ENCODE data around the gene PABPN1L. TPM values are rescaled to one million over a fixed set of nuclear protein-coding genes. Genes with fewer than 3 reads are reported as not detected.

PABPN1L gene
- total RNA-seq, 1 experiment from 2014 or later = 0.57 TPM

DNA sequence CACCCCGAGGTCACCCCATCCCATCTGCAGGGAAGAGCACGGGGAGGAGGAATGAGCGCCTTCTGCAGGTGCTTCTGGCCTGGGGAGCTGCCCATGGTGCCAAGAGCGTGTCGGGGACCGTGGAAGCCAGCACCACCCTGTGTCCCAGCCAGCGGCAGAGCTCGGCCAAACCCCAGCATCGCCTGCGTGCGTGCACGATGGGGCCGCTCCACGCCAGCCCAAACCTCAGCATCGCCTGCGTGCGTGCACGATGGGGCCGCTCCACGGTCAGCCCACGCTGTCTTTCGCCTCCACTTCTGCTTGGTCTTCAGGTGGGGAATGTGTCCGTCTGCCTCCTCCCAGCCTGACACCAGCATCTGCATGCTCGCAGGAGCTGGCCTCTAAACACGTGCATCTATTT is 23.7 kb downstream of the PABPN1L start:
- ATAC-seq (no peak), DNase-seq (ENCODE audit: low read depth, low spot score) (no peak)
- Histone ChIP-seq H3K4me1 (ENCODE audit: control insufficient read depth in 1 of 2, insufficient read depth in 2 of 2, low read length in 2 of 2) (no peaks in the 10 kb centered on the region), H3K9ac (ENCODE audit: low read length) (no peak overlapping the region), H3K27me3 (ENCODE audit: insufficient read depth, low read length) (no peaks in the 10 kb centered on the region), H3K4me2 (ENCODE audit: low read length) (no peak overlapping the region), H3K27ac (ENCODE audit: low read depth, low read length) (no peak overlapping the region), H2AFZ (ENCODE audit: low read depth, low read length, poor library complexity, severe bottlenecking) (no peak overlapping the region), H3K9me3 (ENCODE audit: control insufficient read depth in 1 of 2, insufficient read depth in 1 of 2, low read depth in 1 of 2, low read length in 2 of 2) (no peaks in the 10 kb centered on the region), H3K79me2 (ENCODE audit: insufficient read depth, low read length) (no peaks in the 10 kb centered on the region), H3K4me3 (replicated peaks in 1 of 2; ENCODE audit: low read depth in 1 of 2, low read length in 2 of 2) (no peak overlapping the region), H4K20me1 (ENCODE audit: insufficient read depth) (no peaks in the 10 kb centered on the region), H3K9me2 (ENCODE audit: insufficient read depth) (no peaks in the 10 kb centered on the region), H3K36me3 (ENCODE audit: control insufficient read depth in 1 of 2, insufficient read depth in 2 of 2, low read length in 2 of 2) (no peaks in the 10 kb centered on the region)
- CTCF ChIA-PET = interaction anchor here (1.9 kb wide), 1 partner anchor 15 kb away, joined by 4 read pairs; no protein-coding TSS in a partner anchor
- TF ChIP-seq POLR2A (IDR thresholded peaks at IDR 0.05; ENCODE audit: borderline replicate concordance, extremely low read depth, insufficient read depth, insufficient read length) (no peak), RAD21 (IDR thresholded peaks at IDR 0.05; ENCODE audit: low read depth) (no peak), ZNF274 (IDR thresholded peaks at IDR 0.05; ENCODE audit: low read depth, low read length) (no peak), SP1 (IDR thresholded peaks at IDR 0.05; ENCODE audit: low read depth) (no peak), CEBPB (IDR thresholded peaks at IDR 0.05; ENCODE audit: low read depth) (no peak), EGR1 (IDR thresholded peaks at IDR 0.05; ENCODE audit: low read depth) (no peak), POLR2AphosphoS5 (IDR thresholded peaks at IDR 0.05; ENCODE audit: low read depth, low read length) (no peak), EZH2phosphoT487 (IDR thresholded peaks at IDR 0.05; ENCODE audit: borderline replicate concordance) (no peak), CBX3 (IDR thresholded peaks at IDR 0.05; ENCODE audit: low read depth) (no peak), SRF (IDR thresholded peaks at IDR 0.05; ENCODE audit: low read depth) (no peak), JUND (IDR thresholded peaks at IDR 0.05) (no peak), ELF1 (IDR thresholded peaks at IDR 0.05; ENCODE audit: borderline replicate concordance, low read depth) (no peak), TCF7L2 (IDR thresholded peaks at IDR 0.05; ENCODE audit: borderline replicate concordance, extremely low read depth, insufficient read depth, insufficient read length) (no peak)
- TF ChIP-seq, protein P1, sequence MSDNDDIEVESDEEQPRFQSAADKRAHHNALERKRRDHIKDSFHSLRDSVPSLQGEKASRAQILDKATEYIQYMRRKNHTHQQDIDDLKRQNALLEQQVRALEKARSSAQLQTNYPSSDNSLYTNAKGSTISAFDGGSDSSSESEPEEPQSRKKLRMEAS (IDR thresholded peaks at IDR 0.05) = no peak
- TF ChIP-seq, protein P2, sequence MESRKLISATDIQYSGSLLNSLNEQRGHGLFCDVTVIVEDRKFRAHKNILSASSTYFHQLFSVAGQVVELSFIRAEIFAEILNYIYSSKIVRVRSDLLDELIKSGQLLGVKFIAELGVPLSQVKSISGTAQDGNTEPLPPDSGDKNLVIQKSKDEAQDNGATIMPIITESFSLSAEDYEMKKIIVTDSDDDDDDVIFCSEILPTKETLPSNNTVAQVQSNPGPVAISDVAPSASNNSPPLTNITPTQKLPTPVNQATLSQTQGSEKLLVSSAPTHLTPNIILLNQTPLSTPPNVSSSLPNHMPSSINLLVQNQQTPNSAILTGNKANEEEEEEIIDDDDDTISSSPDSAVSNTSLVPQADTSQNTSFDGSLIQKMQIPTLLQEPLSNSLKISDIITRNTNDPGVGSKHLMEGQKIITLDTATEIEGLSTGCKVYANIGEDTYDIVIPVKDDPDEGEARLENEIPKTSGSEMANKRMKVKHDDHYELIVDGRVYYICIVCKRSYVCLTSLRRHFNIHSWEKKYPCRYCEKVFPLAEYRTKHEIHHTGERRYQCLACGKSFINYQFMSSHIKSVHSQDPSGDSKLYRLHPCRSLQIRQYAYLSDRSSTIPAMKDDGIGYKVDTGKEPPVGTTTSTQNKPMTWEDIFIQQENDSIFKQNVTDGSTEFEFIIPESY (IDR thresholded peaks at IDR 0.05; ENCODE audit: extremely low read depth, insufficient replicate concordance, low read length) = no peak
- TF ChIP-seq, protein P3, sequence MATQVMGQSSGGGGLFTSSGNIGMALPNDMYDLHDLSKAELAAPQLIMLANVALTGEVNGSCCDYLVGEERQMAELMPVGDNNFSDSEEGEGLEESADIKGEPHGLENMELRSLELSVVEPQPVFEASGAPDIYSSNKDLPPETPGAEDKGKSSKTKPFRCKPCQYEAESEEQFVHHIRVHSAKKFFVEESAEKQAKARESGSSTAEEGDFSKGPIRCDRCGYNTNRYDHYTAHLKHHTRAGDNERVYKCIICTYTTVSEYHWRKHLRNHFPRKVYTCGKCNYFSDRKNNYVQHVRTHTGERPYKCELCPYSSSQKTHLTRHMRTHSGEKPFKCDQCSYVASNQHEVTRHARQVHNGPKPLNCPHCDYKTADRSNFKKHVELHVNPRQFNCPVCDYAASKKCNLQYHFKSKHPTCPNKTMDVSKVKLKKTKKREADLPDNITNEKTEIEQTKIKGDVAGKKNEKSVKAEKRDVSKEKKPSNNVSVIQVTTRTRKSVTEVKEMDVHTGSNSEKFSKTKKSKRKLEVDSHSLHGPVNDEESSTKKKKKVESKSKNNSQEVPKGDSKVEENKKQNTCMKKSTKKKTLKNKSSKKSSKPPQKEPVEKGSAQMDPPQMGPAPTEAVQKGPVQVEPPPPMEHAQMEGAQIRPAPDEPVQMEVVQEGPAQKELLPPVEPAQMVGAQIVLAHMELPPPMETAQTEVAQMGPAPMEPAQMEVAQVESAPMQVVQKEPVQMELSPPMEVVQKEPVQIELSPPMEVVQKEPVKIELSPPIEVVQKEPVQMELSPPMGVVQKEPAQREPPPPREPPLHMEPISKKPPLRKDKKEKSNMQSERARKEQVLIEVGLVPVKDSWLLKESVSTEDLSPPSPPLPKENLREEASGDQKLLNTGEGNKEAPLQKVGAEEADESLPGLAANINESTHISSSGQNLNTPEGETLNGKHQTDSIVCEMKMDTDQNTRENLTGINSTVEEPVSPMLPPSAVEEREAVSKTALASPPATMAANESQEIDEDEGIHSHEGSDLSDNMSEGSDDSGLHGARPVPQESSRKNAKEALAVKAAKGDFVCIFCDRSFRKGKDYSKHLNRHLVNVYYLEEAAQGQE (IDR thresholded peaks at IDR 0.05; ENCODE audit: low read depth) = no peak
- TF ChIP-seq, protein P4, sequence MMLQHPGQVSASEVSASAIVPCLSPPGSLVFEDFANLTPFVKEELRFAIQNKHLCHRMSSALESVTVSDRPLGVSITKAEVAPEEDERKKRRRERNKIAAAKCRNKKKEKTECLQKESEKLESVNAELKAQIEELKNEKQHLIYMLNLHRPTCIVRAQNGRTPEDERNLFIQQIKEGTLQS (IDR thresholded peaks at IDR 0.05) = no peak
- TF ChIP-seq, protein P5, sequence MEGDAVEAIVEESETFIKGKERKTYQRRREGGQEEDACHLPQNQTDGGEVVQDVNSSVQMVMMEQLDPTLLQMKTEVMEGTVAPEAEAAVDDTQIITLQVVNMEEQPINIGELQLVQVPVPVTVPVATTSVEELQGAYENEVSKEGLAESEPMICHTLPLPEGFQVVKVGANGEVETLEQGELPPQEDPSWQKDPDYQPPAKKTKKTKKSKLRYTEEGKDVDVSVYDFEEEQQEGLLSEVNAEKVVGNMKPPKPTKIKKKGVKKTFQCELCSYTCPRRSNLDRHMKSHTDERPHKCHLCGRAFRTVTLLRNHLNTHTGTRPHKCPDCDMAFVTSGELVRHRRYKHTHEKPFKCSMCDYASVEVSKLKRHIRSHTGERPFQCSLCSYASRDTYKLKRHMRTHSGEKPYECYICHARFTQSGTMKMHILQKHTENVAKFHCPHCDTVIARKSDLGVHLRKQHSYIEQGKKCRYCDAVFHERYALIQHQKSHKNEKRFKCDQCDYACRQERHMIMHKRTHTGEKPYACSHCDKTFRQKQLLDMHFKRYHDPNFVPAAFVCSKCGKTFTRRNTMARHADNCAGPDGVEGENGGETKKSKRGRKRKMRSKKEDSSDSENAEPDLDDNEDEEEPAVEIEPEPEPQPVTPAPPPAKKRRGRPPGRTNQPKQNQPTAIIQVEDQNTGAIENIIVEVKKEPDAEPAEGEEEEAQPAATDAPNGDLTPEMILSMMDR (IDR thresholded peaks at IDR 0.05 in 2 of 3, conservative IDR thresholded peaks at IDR 0.05 in 1 of 3; ENCODE audit: borderline replicate concordance in 1 of 3, insufficient read depth in 1 of 3, low read depth in 2 of 3, low read length in 2 of 3) = no peak
- RAD21 ChIA-PET (ENCODE audit: low non-redundant PET in 1 of 2, low total read pairs in 2 of 2, uncharacterized antibody in 2 of 2, unreplicated experiment in 2 of 2) = no interaction called here
- BruUV-seq (replicated peaks) = no TSS peak
- POLR2A ChIA-PET = interaction anchor here (0.7 kb wide), 1 partner anchor 42 kb away, joined by 3 read pairs; no protein-coding TSS in a partner anchor
- intact Hi-C loops (cut with micrococcal nuclease) = no loop called here

Data from HCT116 (cell line).